Left hindlimb (tissue), 1 donor: ENCODE measurements around the gene AMY1A.
"Not testable (repeated sequence)": the region's sequence is repeated elsewhere in the genome, so short reads cannot be mapped to it uniquely, and the experiment has no call there.

Experiments used
- DNase-seq: peaks from one replicate; pipeline ENCODE4 v3.0.0-alpha.2; 2018

The AMY1A gene

DNA sequence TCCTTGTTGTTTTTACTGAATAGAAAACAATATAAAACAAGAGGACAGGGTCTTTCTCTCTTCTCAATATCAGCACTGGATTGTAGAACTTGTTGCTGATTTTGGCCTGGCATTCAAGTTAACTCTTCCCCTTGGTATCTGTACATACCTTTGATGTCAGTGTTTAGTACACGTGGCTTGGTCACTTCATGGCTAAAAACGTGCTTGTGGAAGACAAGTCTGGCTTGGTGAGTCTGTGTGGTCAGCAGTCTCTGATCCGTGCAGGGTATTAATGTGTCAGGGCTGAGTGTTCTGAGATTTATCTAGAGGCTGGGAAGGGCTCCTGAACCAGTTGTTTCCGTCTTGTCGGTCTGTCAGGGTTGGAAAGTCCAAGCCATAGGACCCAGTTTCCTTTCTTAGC lies at the start of gene AMY1A:
Gene AMY1A (plus strand): TSS at position 301 of the 400 bp plus-strand sequence. CDS start 571 bp downstream, outside the sequence.
- not testable (repeated sequence) for DNase-seq

DNA sequence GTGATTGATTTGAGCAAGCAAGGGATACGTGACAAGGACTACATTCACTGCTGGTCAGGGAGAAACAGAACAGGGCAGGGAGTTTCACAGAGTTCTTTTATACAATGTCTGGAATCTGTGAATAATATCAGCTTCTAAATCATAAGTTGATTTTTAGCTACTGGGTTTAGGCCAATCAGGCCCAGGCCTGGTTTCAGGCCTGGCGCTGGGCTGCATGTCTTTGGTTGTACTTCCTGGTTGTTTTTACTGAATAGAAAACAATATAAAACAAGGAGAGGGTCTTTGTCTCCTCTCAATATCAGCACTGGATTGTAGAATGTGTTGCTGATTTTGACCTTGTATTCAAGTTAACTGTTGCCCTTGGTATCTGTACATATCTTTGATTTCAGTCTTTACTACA lies 39.2 kb upstream of the AMY1A start:
- DNase-seq: no peak

DNA sequence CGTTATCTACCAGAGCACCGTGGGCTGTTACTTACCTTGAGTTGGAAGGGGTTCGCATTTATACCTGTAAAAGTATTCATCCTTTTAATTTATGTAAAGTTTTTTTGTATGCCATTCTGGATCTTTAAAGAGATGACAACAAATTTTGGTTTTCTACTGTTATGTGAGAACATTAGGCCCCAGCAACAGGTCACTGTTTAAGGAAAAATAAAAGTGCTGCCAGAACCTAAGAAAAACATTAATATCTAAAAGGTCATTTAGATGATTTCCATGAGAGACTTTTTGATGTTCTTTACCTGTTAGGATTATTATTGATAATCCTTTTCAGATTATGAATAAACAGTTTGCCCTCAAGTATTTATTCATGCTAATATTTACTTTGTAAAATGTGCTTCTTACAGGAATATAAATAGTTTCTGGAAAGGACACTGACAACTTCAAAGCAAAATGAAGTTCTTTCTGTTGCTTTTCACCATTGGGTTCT lies 38.5 kb upstream of the AMY1A start, which contains the start of gene AMY2A:
Gene AMY2A (plus strand): TSS at position 434 of the 484 bp plus-strand sequence. CDS start 14 bp downstream, at position 448.
- not testable (repeated sequence) for DNase-seq

DNA sequence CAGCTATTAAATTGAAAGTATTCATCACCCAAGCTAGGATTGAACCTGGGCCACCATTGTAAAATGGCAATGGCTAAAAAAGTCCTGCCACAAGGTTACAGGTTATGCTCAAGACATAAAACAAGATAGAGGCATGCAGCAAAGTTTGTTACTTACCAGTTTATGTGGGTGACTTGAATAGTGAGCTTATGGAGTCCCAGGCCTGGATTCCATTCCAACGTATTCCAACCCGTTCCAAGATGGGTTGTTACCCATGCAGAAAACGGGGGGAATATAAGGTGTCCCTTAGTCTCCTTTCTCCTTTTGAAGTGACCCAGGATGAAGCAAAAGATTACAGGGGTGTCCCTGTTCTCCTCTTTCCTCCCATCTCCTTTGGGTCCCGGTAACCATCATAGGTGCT lies 28.1 kb upstream of the AMY1A start:
- DNase-seq: not testable (repeated sequence)

DNA sequence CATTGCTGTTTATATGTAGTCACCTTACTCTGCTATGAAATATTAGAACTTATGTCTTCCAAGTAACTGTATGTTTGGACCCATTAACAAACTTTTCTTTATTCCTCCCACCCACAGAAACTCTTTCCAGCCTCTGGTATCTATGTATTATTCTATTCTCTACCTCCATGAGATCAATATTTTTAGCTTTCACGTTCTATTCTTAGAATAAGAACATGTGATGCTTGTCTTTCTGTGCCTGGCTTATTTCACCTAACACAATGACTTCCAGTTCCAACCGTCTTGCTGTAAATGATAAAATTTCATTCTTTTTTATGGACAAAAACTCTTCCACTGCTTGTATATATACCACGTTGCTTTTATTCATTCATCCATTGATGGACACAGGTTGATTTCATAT lies 14.4 kb upstream of the AMY1A start:
- not testable (repeated sequence) for DNase-seq

DNA sequence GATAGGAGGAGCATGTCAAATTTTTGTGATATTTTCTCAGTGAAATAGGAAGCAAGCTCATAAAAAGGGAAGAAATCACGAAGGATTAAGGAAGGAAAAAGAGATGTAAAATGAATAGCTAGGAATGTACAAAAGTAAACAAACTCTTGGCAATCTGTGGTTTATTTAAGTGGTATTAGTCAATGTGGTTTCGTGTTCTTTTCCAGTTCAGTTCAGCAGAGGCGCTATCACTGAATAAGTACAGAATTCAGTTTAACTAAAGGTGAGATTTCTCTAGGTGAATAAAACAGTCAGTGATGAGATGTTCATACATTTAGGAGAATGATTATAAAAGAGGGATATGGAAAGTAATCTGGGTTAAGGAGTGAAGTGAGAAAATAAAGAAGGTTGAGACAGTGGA lies 11.7 kb upstream of the AMY1A start:
- DNase-seq: not testable (repeated sequence)

DNA sequence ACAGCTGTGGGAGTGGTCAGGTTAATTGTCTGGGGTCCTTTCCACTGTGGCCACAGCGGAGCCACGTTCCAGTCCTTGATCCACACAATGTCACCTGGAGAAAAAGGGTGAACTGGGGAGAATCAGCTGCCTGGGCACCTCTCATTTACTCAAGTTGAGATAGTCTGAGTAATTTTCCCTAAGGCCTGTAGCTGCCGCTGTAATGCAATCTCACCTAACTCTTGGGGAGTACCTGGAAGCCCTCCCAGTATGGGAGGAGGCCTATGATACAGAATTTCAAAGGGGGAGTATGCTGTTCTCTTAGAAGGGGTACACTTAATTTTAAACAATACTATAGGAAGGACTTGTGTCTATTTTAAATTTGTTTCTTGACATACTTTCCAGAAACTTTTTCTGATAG lies 5.3 kb upstream of the AMY1A start:
- not testable (repeated sequence) for DNase-seq

DNA sequence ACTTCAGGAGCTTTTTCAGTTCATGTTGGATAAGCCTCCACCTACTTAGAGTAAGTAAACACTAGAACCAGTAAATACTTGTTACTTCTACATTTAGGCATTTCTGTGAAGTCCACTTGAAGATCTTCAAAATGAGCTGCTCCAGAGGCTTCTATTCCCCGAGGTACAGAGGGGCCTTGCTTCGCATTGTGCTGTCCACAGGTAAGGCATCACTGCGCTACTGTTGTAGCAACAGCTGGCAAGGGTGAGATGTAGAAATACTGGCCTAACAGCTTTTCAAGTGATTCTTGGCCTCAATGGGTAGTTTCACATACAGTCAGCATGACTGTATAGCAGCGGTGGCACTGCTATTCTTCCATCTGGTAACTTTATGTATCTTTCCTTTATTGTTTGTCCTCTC lies 4.7 kb upstream of the AMY1A start:
- not testable (repeated sequence) for DNase-seq

DNA sequence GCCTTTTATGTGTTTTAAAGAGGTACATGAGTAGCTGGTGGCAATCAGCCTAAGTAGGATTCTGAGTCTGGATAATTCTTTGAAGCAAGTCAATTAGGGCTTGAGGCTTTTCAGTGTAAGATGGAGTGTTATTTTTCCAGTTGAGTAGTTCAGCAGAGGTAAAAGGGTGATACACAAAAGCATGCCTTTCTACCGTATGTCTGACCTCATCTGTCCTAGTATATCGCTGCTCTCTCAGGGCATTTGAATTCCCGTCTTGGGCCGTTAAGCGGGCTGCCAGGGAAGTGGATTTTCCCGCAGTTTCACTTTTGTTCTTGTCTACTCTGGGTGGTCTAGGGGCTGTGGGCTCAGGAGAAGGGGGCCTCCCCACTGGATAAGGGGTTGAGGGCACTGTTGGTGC lies 1.4 kb upstream of the AMY1A start:
- not testable (repeated sequence) for DNase-seq

DNA sequence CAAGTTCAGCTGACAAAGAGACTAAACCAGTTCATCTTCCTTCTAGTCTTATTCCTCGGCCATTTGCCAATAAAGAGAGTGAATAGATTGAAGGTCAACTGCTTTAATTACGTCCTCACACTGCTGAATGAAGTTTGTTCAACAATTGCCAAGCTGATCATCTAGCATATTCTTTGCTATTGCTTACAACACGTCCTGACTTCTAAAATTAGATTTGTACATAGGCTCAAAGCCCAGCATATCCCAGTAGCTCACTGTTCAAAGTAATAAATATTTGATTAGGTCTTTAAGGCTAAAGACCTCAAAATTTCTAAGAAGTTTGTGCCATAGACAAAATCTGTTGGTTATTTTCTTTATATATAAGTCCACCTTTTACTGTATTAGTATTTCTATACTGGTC lies 20.8 kb downstream of the AMY1A start:
- DNase-seq: not testable (repeated sequence)

DNA sequence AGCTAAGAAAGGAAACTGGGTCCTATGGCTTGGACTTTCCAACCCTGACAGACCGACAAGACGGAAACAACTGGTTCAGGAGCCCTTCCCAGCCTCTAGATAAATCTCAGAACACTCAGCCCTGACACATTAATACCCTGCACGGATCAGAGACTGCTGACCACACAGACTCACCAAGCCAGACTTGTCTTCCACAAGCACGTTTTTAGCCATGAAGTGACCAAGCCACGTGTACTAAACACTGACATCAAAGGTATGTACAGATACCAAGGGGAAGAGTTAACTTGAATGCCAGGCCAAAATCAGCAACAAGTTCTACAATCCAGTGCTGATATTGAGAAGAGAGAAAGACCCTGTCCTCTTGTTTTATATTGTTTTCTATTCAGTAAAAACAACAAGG lies 40.5 kb downstream of the AMY1A start, which contains the start of gene AMY1B:
Gene AMY1B (minus strand): TSS at position 101 of the 400 bp plus-strand sequence. CDS start 571 bp downstream, outside the sequence.
- DNase-seq: not testable (repeated sequence)

DNA sequence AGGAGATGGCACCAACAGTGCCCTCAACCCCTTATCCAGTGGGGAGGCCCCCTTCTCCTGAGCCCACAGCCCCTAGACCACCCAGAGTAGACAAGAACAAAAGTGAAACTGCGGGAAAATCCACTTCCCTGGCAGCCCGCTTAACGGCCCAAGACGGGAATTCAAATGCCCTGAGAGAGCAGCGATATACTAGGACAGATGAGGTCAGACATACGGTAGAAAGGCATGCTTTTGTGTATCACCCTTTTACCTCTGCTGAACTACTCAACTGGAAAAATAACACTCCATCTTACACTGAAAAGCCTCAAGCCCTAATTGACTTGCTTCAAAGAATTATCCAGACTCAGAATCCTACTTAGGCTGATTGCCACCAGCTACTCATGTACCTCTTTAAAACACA lies 41.9 kb downstream of the AMY1A start:
- not testable (repeated sequence) for DNase-seq

DNA sequence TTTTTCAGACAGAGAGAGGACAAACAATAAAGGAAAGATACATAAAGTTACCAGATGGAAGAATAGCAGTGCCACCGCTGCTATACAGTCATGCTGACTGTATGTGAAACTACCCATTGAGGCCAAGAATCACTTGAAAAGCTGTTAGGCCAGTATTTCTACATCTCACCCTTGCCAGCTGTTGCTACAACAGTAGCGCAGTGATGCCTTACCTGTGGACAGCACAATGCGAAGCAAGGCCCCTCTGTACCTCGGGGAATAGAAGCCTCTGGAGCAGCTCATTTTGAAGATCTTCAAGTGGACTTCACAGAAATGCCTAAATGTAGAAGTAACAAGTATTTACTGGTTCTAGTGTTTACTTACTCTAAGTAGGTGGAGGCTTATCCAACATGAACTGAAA lies 45.1 kb downstream of the AMY1A start:
- DNase-seq: not testable (repeated sequence)

DNA sequence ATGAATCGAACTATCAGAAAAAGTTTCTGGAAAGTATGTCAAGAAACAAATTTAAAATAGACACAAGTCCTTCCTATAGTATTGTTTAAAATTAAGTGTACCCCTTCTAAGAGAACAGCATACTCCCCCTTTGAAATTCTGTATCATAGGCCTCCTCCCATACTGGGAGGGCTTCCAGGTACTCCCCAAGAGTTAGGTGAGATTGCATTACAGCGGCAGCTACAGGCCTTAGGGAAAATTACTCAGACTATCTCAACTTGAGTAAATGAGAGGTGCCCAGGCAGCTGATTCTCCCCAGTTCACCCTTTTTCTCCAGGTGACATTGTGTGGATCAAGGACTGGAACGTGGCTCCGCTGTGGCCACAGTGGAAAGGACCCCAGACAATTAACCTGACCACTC lies 45.7 kb downstream of the AMY1A start:
- not testable (repeated sequence) for DNase-seq

DNA sequence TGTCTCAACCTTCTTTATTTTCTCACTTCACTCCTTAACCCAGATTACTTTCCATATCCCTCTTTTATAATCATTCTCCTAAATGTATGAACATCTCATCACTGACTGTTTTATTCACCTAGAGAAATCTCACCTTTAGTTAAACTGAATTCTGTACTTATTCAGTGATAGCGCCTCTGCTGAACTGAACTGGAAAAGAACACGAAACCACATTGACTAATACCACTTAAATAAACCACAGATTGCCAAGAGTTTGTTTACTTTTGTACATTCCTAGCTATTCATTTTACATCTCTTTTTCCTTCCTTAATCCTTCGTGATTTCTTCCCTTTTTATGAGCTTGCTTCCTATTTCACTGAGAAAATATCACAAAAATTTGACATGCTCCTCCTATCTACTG lies 52.1 kb downstream of the AMY1A start:
- not testable (repeated sequence) for DNase-seq

DNA sequence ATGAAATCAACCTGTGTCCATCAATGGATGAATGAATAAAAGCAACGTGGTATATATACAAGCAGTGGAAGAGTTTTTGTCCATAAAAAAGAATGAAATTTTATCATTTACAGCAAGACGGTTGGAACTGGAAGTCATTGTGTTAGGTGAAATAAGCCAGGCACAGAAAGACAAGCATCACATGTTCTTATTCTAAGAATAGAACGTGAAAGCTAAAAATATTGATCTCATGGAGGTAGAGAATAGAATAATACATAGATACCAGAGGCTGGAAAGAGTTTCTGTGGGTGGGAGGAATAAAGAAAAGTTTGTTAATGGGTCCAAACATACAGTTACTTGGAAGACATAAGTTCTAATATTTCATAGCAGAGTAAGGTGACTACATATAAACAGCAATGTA lies 54.8 kb downstream of the AMY1A start:
- not testable (repeated sequence) for DNase-seq
